Epithelial cell of alveolus of lung (primary cell): Measurements from ENCODE around the gene BPIFB3. TPM values are rescaled to one million over a fixed set of nuclear protein-coding genes. Genes with fewer than 3 reads are reported as not detected.

Experiments
- total RNA-seq: library from RNA; depleted of rRNA; stranded (reverse); fragments of >200 nt; gene quantifications from 2 replicates; pipeline ENCODE4 v1.2.1, GENCODE V29; 2015

The BPIFB3 gene
- total RNA-seq = not detected in 2 replicates

GRCh38 chr20:33053291-33054106 is at the start of gene BPIFB3:
BPIFB3 (plus strand) TSS chr20:33053903; CDS start chr20:33055436, 1,533 bp downstream.

GRCh38 chr20:33004141-33004751 is 49.5 kb upstream of the BPIFB3 start, which contains the start of gene SUN5:
SUN5 (minus strand) TSS chr20:33004433; CDS start chr20:33004340, 93 bp downstream.

GRCh38 chr20:33007376-33008335 is 46.0 kb upstream of the BPIFB3 start, which contains the start of gene BPIFB2:
BPIFB2 (plus strand) TSS chr20:33007704; CDS start chr20:33008575, 871 bp downstream.

DNA sequence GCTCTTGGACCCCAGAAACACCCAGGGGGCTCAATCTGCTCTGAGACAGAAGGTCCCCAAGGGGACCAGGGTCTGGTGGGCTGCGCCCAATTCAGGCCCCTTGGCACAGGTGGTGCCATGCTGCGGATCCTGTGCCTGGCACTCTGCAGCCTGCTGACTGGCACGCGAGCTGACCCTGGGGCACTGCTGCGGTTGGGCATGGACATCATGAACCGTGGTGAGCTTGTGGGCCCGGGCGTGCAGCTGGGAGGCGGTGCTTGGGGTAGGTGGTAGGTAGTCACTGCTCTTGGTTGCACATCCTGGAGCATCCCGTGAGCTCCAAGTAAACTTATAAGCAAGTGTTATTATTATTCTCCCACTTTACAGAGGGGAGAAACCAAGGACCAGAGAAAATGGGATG is 22.2 kb upstream of the BPIFB3 start, which contains the start of gene BPIFB6:
Gene BPIFB6 (plus strand): TSS at position 118 of the 400 bp plus-strand sequence. CDS start 0 bp downstream, at position 118.

GRCh38 chr20:33079259-33079658 is 25.6 kb downstream of the BPIFB3 start, which contains the start of gene BPIFB4:
BPIFB4 (plus strand) TSS chr20:33079643; CDS start chr20:33081527, 1,884 bp downstream.

Other genes with a start within 250 kb of the BPIFB3 start
- 64.4 and 100 TPM in 2 replicates for gene MAPRE1, start 233.9 kb upstream of the BPIFB3 start, total RNA-seq
- under 0.01 TPM in 1 of 2 replicates, not detected in the other for gene EFCAB8, start 195.0 kb upstream of the BPIFB3 start, total RNA-seq
- not detected in 2 replicates for gene SUN5, start 49.5 kb upstream of the BPIFB3 start, total RNA-seq
- not detected in 2 replicates for gene BPIFB2, start 46.2 kb upstream of the BPIFB3 start, total RNA-seq
- gene BPIFB6, start 22.3 kb upstream of the BPIFB3 start, total RNA-seq = not detected in 2 replicates
- not detected in 2 replicates for gene BPIFB4, start 25.7 kb downstream of the BPIFB3 start, total RNA-seq
- gene BPIFA2, start 114.3 kb downstream of the BPIFB3 start, total RNA-seq = not detected in 2 replicates
- gene BPIFA3, start 163.4 kb downstream of the BPIFB3 start, total RNA-seq = not detected in 2 replicates
- gene BPIFA1, start 182.1 kb downstream of the BPIFB3 start, total RNA-seq = not detected in 2 replicates
- gene BPIFB1, start 229.3 kb downstream of the BPIFB3 start, total RNA-seq = not detected in 2 replicates